ENCODE measurements around the gene OAF.

OAF gene

GRCh38 chr11:120259988-120260565, 49.2 kb downstream of the OAF start:
- Histone ChIP-seq H3K4me1 (ENCODE audit: insufficient read depth, low read length) (no peaks in the 10 kb centered on the region), H3K4me2 (ENCODE audit: insufficient read depth, low read length) (no peak overlapping the region), H2AFZ (ENCODE audit: low read depth, low read length) (no peak overlapping the region), H4K20me1 (ENCODE audit: insufficient read depth, low read length) (peaks cover 4% of the 10 kb centered on the region; the same call in 1 of the 2 replicates), H3K36me3 (ENCODE audit: insufficient read depth, low read length) (no peaks in the 10 kb centered on the region), H3K27ac (ENCODE audit: low read length) (no peak overlapping the region), H3K79me2 (ENCODE audit: insufficient read depth, low read length) (no peaks in the 10 kb centered on the region), H3K27me3 (ENCODE audit: insufficient read depth, low read length, poor library complexity) (peaks cover 31% of the 10 kb centered on the region), H3K4me3 (ENCODE audit: low read depth in 1 of 2, low read length in 2 of 2) (no peak overlapping the region), H3K9me3 (ENCODE audit: insufficient read depth, low read length, severe bottlenecking) (no peaks in the 10 kb centered on the region), H3K9ac (ENCODE audit: low read depth, low read length) (no peak overlapping the region)
- no peak for ATAC-seq (ENCODE audit: insufficient read depth, low read depth)
- no peak for TF ChIP-seq CTCF (IDR thresholded peaks at IDR 0.05; ENCODE audit: borderline replicate concordance, extremely low read depth, low read length, poor library complexity, severe bottlenecking)
- no peak for TF ChIP-seq EZH2 (IDR thresholded peaks at IDR 0.05; ENCODE audit: borderline replicate concordance, low read depth, low read length, severe bottlenecking)
- DNase-seq, result no peak

- DNase-seq (no peak), ATAC-seq (ENCODE audit: insufficient read depth, low read depth) (no peak)
- Histone ChIP-seq H3K9ac (ENCODE audit: low read depth, low read length) (no peak overlapping the region), H2AFZ (ENCODE audit: low read depth, low read length) (no peak overlapping the region), H3K27ac (ENCODE audit: low read length) (no peak overlapping the region), H3K4me2 (ENCODE audit: insufficient read depth, low read length) (no peak overlapping the region), H3K27me3 (ENCODE audit: insufficient read depth, low read length, poor library complexity) (peaks cover 25% of the 10 kb centered on the region), H3K4me1 (ENCODE audit: insufficient read depth, low read length) (no peaks in the 10 kb centered on the region), H3K79me2 (ENCODE audit: insufficient read depth, low read length) (no peaks in the 10 kb centered on the region), H3K4me3 (ENCODE audit: low read depth in 1 of 2, low read length in 2 of 2) (no peak overlapping the region), H3K9me3 (ENCODE audit: insufficient read depth, low read length, severe bottlenecking) (no peaks in the 10 kb centered on the region), H3K36me3 (ENCODE audit: insufficient read depth, low read length) (no peaks in the 10 kb centered on the region), H4K20me1 (ENCODE audit: insufficient read depth, low read length) (peaks cover 3% of the 10 kb centered on the region; the same call in 1 of the 2 replicates)
- TF ChIP-seq EZH2 (IDR thresholded peaks at IDR 0.05; ENCODE audit: borderline replicate concordance, low read depth, low read length, severe bottlenecking), result no peak
- TF ChIP-seq CTCF (IDR thresholded peaks at IDR 0.05; ENCODE audit: borderline replicate concordance, extremely low read depth, low read length, poor library complexity, severe bottlenecking), result no peak
Observed at GRCh38 chr11:120260616-120261015, 49.8 kb downstream of the OAF start.

GRCh38 chr11:120261321-120261720, 50.5 kb downstream of the OAF start:
- TF ChIP-seq EZH2 (IDR thresholded peaks at IDR 0.05; ENCODE audit: borderline replicate concordance, low read depth, low read length, severe bottlenecking) (no peak), CTCF (IDR thresholded peaks at IDR 0.05; ENCODE audit: borderline replicate concordance, extremely low read depth, low read length, poor library complexity, severe bottlenecking) (no peak)
- H3K27ac ChIP-seq (ENCODE audit: low read length), result no peak overlapping the region
- peaks cover 20% of the 10 kb centered on the region for H3K27me3 ChIP-seq (ENCODE audit: insufficient read depth, low read length, poor library complexity)
- H3K79me2 ChIP-seq (ENCODE audit: insufficient read depth, low read length), result no peaks in the 10 kb centered on the region
- H3K9ac ChIP-seq (ENCODE audit: low read depth, low read length), result no peak overlapping the region
- DNase-seq (no peak), ATAC-seq (ENCODE audit: insufficient read depth, low read depth) (no peak)
- H3K4me3 ChIP-seq (ENCODE audit: low read depth in 1 of 2, low read length in 2 of 2), result no peak overlapping the region
- no peaks in the 10 kb centered on the region for H4K20me1 ChIP-seq (ENCODE audit: insufficient read depth, low read length)
- no peak overlapping the region for H2AFZ ChIP-seq (ENCODE audit: low read depth, low read length)
- H3K9me3 ChIP-seq (ENCODE audit: insufficient read depth, low read length, severe bottlenecking), result no peaks in the 10 kb centered on the region
- no peak overlapping the region for H3K4me2 ChIP-seq (ENCODE audit: insufficient read depth, low read length)
- H3K4me1 ChIP-seq (ENCODE audit: insufficient read depth, low read length), result no peaks in the 10 kb centered on the region
- H3K36me3 ChIP-seq (ENCODE audit: insufficient read depth, low read length), result no peaks in the 10 kb centered on the region

All from DND-41 (cell line).